ENCODE results near the gene TEK. TPM values are rescaled to one million over a fixed set of nuclear protein-coding genes. Genes with fewer than 3 reads are reported as not detected.

The TEK gene
- total and polyA plus RNA-seq, 2 experiments from 2014 or later, result 2.0 to 5.6 TPM

DNA sequence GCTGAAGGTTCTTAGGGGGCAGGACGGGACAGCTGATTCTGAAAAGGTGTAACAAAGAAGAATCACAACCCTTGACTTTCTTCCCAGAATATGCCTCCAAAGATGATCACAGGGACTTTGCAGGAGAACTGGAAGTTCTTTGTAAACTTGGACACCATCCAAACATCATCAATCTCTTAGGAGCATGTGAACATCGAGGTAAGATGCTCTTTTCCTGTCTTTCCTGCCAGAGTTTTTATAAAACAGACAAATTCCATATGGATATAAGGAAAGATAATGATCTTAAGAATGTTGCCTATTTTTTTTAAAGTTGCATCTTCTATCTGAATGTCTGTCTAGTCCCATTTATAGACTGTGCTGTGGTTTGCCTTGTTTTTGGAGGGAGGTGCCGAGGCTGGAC, 100.0 kb downstream of the TEK start:
- H3K9me3 ChIP-seq (ENCODE audit: low read depth), result no peaks in the 10 kb centered on the region
- no peaks in the 10 kb centered on the region for H3K36me3 ChIP-seq (replicated peaks; ENCODE audit: insufficient read depth, low read depth)
- no peaks in the 10 kb centered on the region for H4K20me1 ChIP-seq (ENCODE audit: insufficient read depth, poor library complexity, severe bottlenecking)
- DNase-seq (ENCODE audit: low spot score), result no peak
- 78% methylated on average over 3 of the region's 3 CpGs for WGBS (ENCODE audit: low lambda C conversion rate, missing lambda C conversion rate)
- H3K4me1 ChIP-seq (ENCODE audit: insufficient read depth), result no peaks in the 10 kb centered on the region
- no peak overlapping the region for H3K4me3 ChIP-seq
- no peaks in the 10 kb centered on the region for H3K27me3 ChIP-seq
- no peak overlapping the region for H2AFZ ChIP-seq
- TF ChIP-seq EZH2 (IDR thresholded peaks at IDR 0.05; ENCODE audit: borderline replicate concordance), result no peak
- TF ChIP-seq CTCF (IDR thresholded peaks at IDR 0.05; ENCODE audit: poor library complexity), result no peak
- TF ChIP-seq EZH2phosphoT487 (IDR thresholded peaks at IDR 0.05; ENCODE audit: low read depth, severe bottlenecking, unreplicated experiment), result no peak
- no peaks in the 10 kb centered on the region for H3K79me2 ChIP-seq
- H3K4me2 ChIP-seq, result no peak overlapping the region
- no peaks in the 10 kb centered on the region for H3K9me2 ChIP-seq (replicated peaks; ENCODE audit: insufficient read depth)
- no peak overlapping the region for H3K27ac ChIP-seq

GRCh38 chr9:27210588-27210987, 101.6 kb downstream of the TEK start:
- peak overlapping the region; percentile 7 for H3K27ac ChIP-seq
- no peaks in the 10 kb centered on the region for H4K20me1 ChIP-seq (ENCODE audit: insufficient read depth, poor library complexity, severe bottlenecking)
- no peak for DNase-seq (ENCODE audit: low spot score)
- H3K79me2 ChIP-seq, result no peaks in the 10 kb centered on the region
- H3K27me3 ChIP-seq, result no peaks in the 10 kb centered on the region
- 85% methylated on average over 7 of the region's 7 CpGs for WGBS (ENCODE audit: low lambda C conversion rate, missing lambda C conversion rate)
- no peaks in the 10 kb centered on the region for H3K4me1 ChIP-seq (ENCODE audit: insufficient read depth)
- H3K4me2 ChIP-seq, result no peak overlapping the region
- no peak overlapping the region for H3K4me3 ChIP-seq
- TF ChIP-seq EZH2 (IDR thresholded peaks at IDR 0.05; ENCODE audit: borderline replicate concordance) (no peak), CTCF (IDR thresholded peaks at IDR 0.05; ENCODE audit: poor library complexity) (no peak), EZH2phosphoT487 (IDR thresholded peaks at IDR 0.05; ENCODE audit: low read depth, severe bottlenecking, unreplicated experiment) (no peak)
- H2AFZ ChIP-seq, result no peak overlapping the region
- no peaks in the 10 kb centered on the region for H3K9me3 ChIP-seq (ENCODE audit: low read depth)
- no peaks in the 10 kb centered on the region for H3K36me3 ChIP-seq (replicated peaks; ENCODE audit: insufficient read depth, low read depth)
- no peaks in the 10 kb centered on the region for H3K9me2 ChIP-seq (replicated peaks; ENCODE audit: insufficient read depth)

DNA sequence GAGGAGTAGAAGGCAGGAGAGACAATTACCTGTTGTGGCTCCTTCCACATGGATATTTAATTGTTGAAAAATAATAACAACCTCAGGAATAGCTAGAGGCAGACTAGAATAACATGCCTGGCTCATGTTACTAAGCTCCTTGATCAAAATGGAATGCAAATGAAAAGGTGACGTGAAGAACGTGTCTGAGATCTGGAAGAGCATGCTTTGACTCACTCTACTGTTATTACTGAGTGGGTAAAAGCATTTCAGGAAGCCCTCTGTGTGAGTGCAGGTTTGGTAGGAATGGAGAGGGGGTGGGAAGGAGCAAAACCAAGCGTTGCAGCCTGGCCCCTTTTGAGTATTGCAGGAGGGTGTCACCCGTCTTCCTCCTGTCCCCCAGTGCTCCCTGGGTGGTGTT, 103.2 kb downstream of the TEK start:
- H3K4me3 ChIP-seq, result no peak overlapping the region
- H3K4me2 ChIP-seq, result no peak overlapping the region
- no peak for DNase-seq (ENCODE audit: low spot score)
- TF ChIP-seq EZH2 (IDR thresholded peaks at IDR 0.05; ENCODE audit: borderline replicate concordance) (no peak), EZH2phosphoT487 (IDR thresholded peaks at IDR 0.05; ENCODE audit: low read depth, severe bottlenecking, unreplicated experiment) (no peak), CTCF (IDR thresholded peaks at IDR 0.05; ENCODE audit: poor library complexity) (no peak)
- no peaks in the 10 kb centered on the region for H3K9me3 ChIP-seq (ENCODE audit: low read depth)
- no peaks in the 10 kb centered on the region for H4K20me1 ChIP-seq (ENCODE audit: insufficient read depth, poor library complexity, severe bottlenecking)
- no peak overlapping the region for H3K27ac ChIP-seq
- H2AFZ ChIP-seq, result no peak overlapping the region
- H3K79me2 ChIP-seq, result no peaks in the 10 kb centered on the region
- no peaks in the 10 kb centered on the region for H3K9me2 ChIP-seq (replicated peaks; ENCODE audit: insufficient read depth)
- WGBS (ENCODE audit: low lambda C conversion rate, missing lambda C conversion rate), result 55% methylated on average over 4 of the region's 4 CpGs
- H3K4me1 ChIP-seq (ENCODE audit: insufficient read depth), result no peaks in the 10 kb centered on the region
- no peaks in the 10 kb centered on the region for H3K36me3 ChIP-seq (replicated peaks; ENCODE audit: insufficient read depth, low read depth)
- no peaks in the 10 kb centered on the region for H3K27me3 ChIP-seq

GRCh38 chr9:27212621-27213020, 103.6 kb downstream of the TEK start:
- Histone ChIP-seq H3K79me2 (no peaks in the 10 kb centered on the region), H3K4me2 (no peak overlapping the region), H4K20me1 (ENCODE audit: insufficient read depth, poor library complexity, severe bottlenecking) (no peaks in the 10 kb centered on the region), H3K4me1 (ENCODE audit: insufficient read depth) (no peaks in the 10 kb centered on the region), H3K36me3 (replicated peaks; ENCODE audit: insufficient read depth, low read depth) (no peaks in the 10 kb centered on the region), H3K27me3 (no peaks in the 10 kb centered on the region), H3K4me3 (no peak overlapping the region), H3K27ac (no peak overlapping the region), H3K9me3 (ENCODE audit: low read depth) (no peaks in the 10 kb centered on the region), H3K9me2 (replicated peaks; ENCODE audit: insufficient read depth) (no peaks in the 10 kb centered on the region), H2AFZ (no peak overlapping the region)
- TF ChIP-seq EZH2phosphoT487 (IDR thresholded peaks at IDR 0.05; ENCODE audit: low read depth, severe bottlenecking, unreplicated experiment), result no peak
- TF ChIP-seq CTCF (IDR thresholded peaks at IDR 0.05; ENCODE audit: poor library complexity), result no peak
- TF ChIP-seq EZH2 (IDR thresholded peaks at IDR 0.05; ENCODE audit: borderline replicate concordance), result no peak
- WGBS (ENCODE audit: low lambda C conversion rate, missing lambda C conversion rate), result 94% methylated on average over 14 of the region's 14 CpGs
- no peak for DNase-seq (ENCODE audit: low spot score)
